ENCODE data around the gene MEF2D.
A peak's percentile ranks its signal among the peaks of the same experiment; 100 is the strongest.

The MEF2D gene

GRCh38 chr1:156467385-156467784 lies 33.2 kb downstream of the MEF2D start:
- no peak for DNase-seq

GRCh38 chr1:156465747-156466365 lies 34.7 kb downstream of the MEF2D start:
- no peak for DNase-seq

GRCh38 chr1:156464825-156465452 lies 35.6 kb downstream of the MEF2D start:
- DNase-seq = no peak

GRCh38 chr1:156464335-156464734 lies 36.2 kb downstream of the MEF2D start:
- peak; percentile 43 for DNase-seq

GRCh38 chr1:156463874-156464273 lies 36.7 kb downstream of the MEF2D start:
- DNase-seq = peak; percentile 43

- DNase-seq = no peak
Measured at GRCh38 chr1:156462954-156463795, 37.4 kb downstream of the MEF2D start.

GRCh38 chr1:156461781-156462647 lies 38.6 kb downstream of the MEF2D start:
- no peak for DNase-seq

- DNase-seq = no peak
Measured at GRCh38 chr1:156461109-156461508, 39.5 kb downstream of the MEF2D start.

- DNase-seq = no peak
Measured at GRCh38 chr1:156460525-156460924, 40.0 kb downstream of the MEF2D start.

- DNase-seq = peak; percentile 58
Measured at GRCh38 chr1:156458181-156458503, 42.4 kb downstream of the MEF2D start.

- peak; percentile 98 for DNase-seq
Measured at GRCh38 chr1:156456625-156457465, 43.7 kb downstream of the MEF2D start.

- DNase-seq = no peak
Measured at GRCh38 chr1:156455362-156455761, 45.2 kb downstream of the MEF2D start.

- DNase-seq = no peak
Measured at GRCh38 chr1:156452907-156453306, 47.7 kb downstream of the MEF2D start.

GRCh38 chr1:156451505-156452160 lies 48.9 kb downstream of the MEF2D start:
- no peak for DNase-seq

GRCh38 chr1:156448134-156448967 lies 52.2 kb downstream of the MEF2D start:
- no peak for DNase-seq

GRCh38 chr1:156445789-156446263 lies 54.7 kb downstream of the MEF2D start:
- DNase-seq = peak; percentile 80

- DNase-seq = no peak
Measured at GRCh38 chr1:156444407-156445001, 56.1 kb downstream of the MEF2D start.

- DNase-seq = no peak
Measured at GRCh38 chr1:156443286-156443685, 57.3 kb downstream of the MEF2D start.

GRCh38 chr1:156440654-156441437 lies 59.7 kb downstream of the MEF2D start:
- no peak for DNase-seq
